Heart left ventricle (tissue), 16 donors: Measurements from ENCODE around the gene XPR1. TPM values are rescaled to one million over a fixed set of nuclear protein-coding genes. Genes with fewer than 3 reads are reported as not detected.
A peak's percentile ranks its signal among the peaks of the same experiment; 100 is the strongest.

ENCODE experiments used
- ATAC-seq, 4 donors: fragments of 200-7000 bp; cut with Tn5 transposase; one replicate each; pipeline ENCODE4 v1.9.1; 2020 to 2022; ENCODE audit warnings: moderate library complexity in 4 of 4, mild to moderate bottlenecking in 3 of 4, moderate number of reproducible peaks in 1 of 4
- DNase-seq, 5 donors: peaks; one replicate each; pipeline ENCODE4 v3.0.0-alpha.2; 2020
- H3K27ac ChIP-seq, 12 donors: fragments of 200-600 bp; sonication (generic) in 4 of 12; one replicate each; pipeline versions ENCODE4 v1.5.0 to v1.8.0; 2016 to 2022; ENCODE audit warnings: mild to moderate bottlenecking in 2 of 12
- H3K27me3 ChIP-seq, 9 donors: fragments of 200-600 bp; sonication (generic) in 2 of 9; one replicate each; pipeline versions ENCODE4 v1.5.1 to v1.8.0; 2016 to 2022; ENCODE audit warnings: mild to moderate bottlenecking in 3 of 9
- H3K36me3 ChIP-seq, 9 donors: fragments of 200-600 bp; sonication (generic) in 2 of 9; one replicate each; pipeline versions ENCODE4 v1.5.0 to v1.8.0; 2018 to 2022; ENCODE audit warnings: mild to moderate bottlenecking in 2 of 9
- H3K4me1 ChIP-seq, 12 donors: fragments of 200-600 bp; sonication (generic) in 4 of 12; one replicate each; pipeline versions ENCODE4 v1.5.0 to v1.8.0; 2016 to 2022; ENCODE audit warnings: mild to moderate bottlenecking in 3 of 12
- H3K4me3 ChIP-seq, 12 donors: fragments of 200-600 bp; sonication (generic) in 4 of 12; one replicate each; pipeline versions ENCODE4 v1.5.0 to v1.8.0; 2017 to 2022; ENCODE audit warnings: mild to moderate bottlenecking in 9 of 12, moderate library complexity in 4 of 12
- H3K9me3 ChIP-seq, 12 donors: fragments of 200-600 bp; sonication (generic) in 4 of 12; one replicate each; pipeline versions ENCODE4 v1.5.0 to v1.8.0; 2016 to 2022; ENCODE audit warnings: mild to moderate bottlenecking in 1 of 12
- POLR2A ChIP-seq, 2 donors: fragments of 450-650 bp; IDR thresholded peaks; one replicate each; pipeline ENCODE4 v1.6.1; 2017; ENCODE audit warnings: antibody characterized with exemption in 2 of 2, mild to moderate bottlenecking in 2 of 2, moderate library complexity in 2 of 2
- WGBS, 4 donors: extraction: QIAGEN DNeasy Blood & Tissue Kit in 2 of 4; methylation state at CpG; one replicate each; pipeline versions ENCODE4 v1.1.5 to v1.1.7; 2013 to 2018; 5-methylcytosine and 5-hydroxymethylcytosine counted together
- intact Hi-C, 10 donors: fragments of 100-400 bp; cut with DNase I; formaldehyde crosslinking; loops; one replicate each; pipeline versions ENCODE4 v1.11.1 to v1.14.2; 2022
- polyA plus RNA-seq, 2 donors: library from polyadenylated mRNA; stranded (reverse); fragments of 200-250 nt; gene quantifications; one replicate each; pipeline ENCODE4 v1.2.3, GENCODE V29; 2013
- total RNA-seq, 9 donors: library from RNA; depleted of rRNA in 2 of 9; stranded (reverse); fragments of >200 nt in 2 of 9; fragmentation: NEBNext Ultra II Directional in 3 of 9; extraction: Animal tissue kit (Norgen Biotek cat#: 25700) in 3 of 9; gene quantifications; one replicate each; pipeline versions ENCODE4 v1.1.0 to v1.2.4, GENCODE V29; 2016 to 2023
- TF ChIP-seq, protein P1 (sequence below), 12 donors: fragments of 200-600 bp; sonication (generic) in 4 of 12; IDR thresholded peaks; one replicate each; pipeline versions ENCODE4 v1.5.0 to v1.8.0; 2018 to 2022; ENCODE audit warnings: antibody characterized with exemption in 12 of 12, mild to moderate bottlenecking in 5 of 12
- donor health status: ischemic (EF 13 %, LVEDD 7.1; RV severe dilation, severe dysfunction).
- donor health status: healthy with polysubstance abuse.
- donor health status: DM: no; HTN: yes; CAD: no.
- donor health status: DM: no; HTN: no; CAD: no.
- donor health status: ischemic (EF 25% LVEDD 6.9; RV normal size, moderate dysfunction).
- donor health status: ischemic (EF 25% LVEDD 5.7; RV mildly dilated, moderate dysfunction).
- donor health status: healthy.
- donor health status: DM: yes; HTN: yes; CAD: no.
- donor health status: ischemic (EF 35%, LVEDD 5.7; RV mildly dilated, moderate dysfunction).
- donor health status: nonischemic (EF 11% LVEDD 7.7; RV severe dilation, severe dysfunction).
- donor health status: DM: yes; HTN: yes; CAD: no.
- donor health status: PGD.
- donor health status: ischemic (EF 29% LVEDD 5.4; RV normal size, mild dysfunction).
- donor health status: nonischemic (EF 23%, LVEDD 6.1; RV moderate dilation, normal function).

The XPR1 gene
- total and polyA plus RNA-seq, 11 donors, result 18.6 to 163 (median 59.8) TPM

DNA sequence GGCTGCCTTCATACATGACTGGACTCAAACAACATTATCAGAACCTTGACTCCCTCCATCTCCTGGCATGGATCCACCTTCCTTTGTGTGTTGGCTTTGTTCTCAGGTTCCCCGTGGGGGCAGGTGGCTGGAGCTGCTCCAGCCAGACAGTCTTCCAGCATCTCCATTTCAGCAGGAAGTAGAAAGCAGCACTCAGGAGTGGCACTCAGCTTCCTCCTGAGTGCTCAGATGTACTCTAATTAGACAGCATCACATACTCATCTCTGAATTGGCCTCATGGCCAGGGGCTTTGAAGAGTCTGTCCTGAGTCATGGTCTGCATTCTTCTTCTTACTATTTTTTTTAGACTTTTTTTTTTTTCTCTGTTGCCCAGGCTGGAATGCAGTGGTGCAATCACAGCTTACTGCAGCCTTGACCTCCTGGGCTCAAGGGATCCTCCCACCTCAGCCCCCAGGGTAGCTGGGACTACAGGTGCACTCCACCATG is 45.1 kb upstream of the XPR1 start:
- H3K4me1 ChIP-seq, result peaks cover 0 to 8% (median 0%) of the 10 kb centered on the region in 12 donors
- 8 to 20% (median 14%) methylated on average over 1 of the region's 1 CpG for WGBS, 4 donors
- H3K36me3 ChIP-seq, result no peaks in the 10 kb centered on the region
- no peak overlapping the region for H3K27ac ChIP-seq
- H3K27me3 ChIP-seq, result no peaks in the 10 kb centered on the region
- intact Hi-C loops, result no loop called here
- H3K4me3 ChIP-seq, result no peak overlapping the region
- DNase-seq (no peak), ATAC-seq (no peak)
- TF ChIP-seq, protein P1, sequence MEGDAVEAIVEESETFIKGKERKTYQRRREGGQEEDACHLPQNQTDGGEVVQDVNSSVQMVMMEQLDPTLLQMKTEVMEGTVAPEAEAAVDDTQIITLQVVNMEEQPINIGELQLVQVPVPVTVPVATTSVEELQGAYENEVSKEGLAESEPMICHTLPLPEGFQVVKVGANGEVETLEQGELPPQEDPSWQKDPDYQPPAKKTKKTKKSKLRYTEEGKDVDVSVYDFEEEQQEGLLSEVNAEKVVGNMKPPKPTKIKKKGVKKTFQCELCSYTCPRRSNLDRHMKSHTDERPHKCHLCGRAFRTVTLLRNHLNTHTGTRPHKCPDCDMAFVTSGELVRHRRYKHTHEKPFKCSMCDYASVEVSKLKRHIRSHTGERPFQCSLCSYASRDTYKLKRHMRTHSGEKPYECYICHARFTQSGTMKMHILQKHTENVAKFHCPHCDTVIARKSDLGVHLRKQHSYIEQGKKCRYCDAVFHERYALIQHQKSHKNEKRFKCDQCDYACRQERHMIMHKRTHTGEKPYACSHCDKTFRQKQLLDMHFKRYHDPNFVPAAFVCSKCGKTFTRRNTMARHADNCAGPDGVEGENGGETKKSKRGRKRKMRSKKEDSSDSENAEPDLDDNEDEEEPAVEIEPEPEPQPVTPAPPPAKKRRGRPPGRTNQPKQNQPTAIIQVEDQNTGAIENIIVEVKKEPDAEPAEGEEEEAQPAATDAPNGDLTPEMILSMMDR (IDR thresholded peaks at IDR 0.05), result no peak
- TF ChIP-seq POLR2A (IDR thresholded peaks at IDR 0.05), result no peak
- peaks cover 0 to 10% (median 3%) of the 10 kb centered on the region in 12 donors for H3K9me3 ChIP-seq

DNA sequence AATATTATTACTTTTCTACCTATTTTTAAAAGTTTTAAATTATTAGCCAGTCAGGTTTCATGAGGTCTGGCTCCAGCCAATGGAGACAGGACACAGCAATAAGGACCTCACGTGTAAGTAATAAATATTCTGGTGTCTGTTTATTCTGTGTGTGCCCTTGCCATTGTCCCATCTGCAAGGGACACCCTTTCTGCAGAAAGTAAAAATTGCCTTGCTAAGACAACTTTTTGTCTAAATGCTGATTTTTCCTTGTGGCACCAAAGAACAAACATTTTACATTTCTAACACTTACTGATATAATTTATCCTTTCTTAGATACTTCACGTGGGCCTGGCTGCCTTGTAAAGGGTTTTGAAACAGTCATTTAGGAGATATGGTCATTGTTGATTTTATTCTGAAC is 43.7 kb upstream of the XPR1 start:
- WGBS, 4 donors, result 82 to 90% (median 85%) methylated on average over 2 of the region's 2 CpGs
- H3K27ac ChIP-seq, result no peak overlapping the region
- peaks cover 0 to 10% (median 3%) of the 10 kb centered on the region in 12 donors for H3K9me3 ChIP-seq
- DNase-seq, result no peak
- H3K4me1 ChIP-seq, result peaks cover 0 to 10% (median 0%) of the 10 kb centered on the region in 12 donors
- H3K27me3 ChIP-seq, result no peaks in the 10 kb centered on the region
- H3K4me3 ChIP-seq, result no peak overlapping the region
- no peaks in the 10 kb centered on the region for H3K36me3 ChIP-seq
- no peak for TF ChIP-seq POLR2A (IDR thresholded peaks at IDR 0.05)
- TF ChIP-seq, protein P1 (IDR thresholded peaks at IDR 0.05), result no peak
- ATAC-seq, result no peak
- intact Hi-C loops, result no loop called here

DNA sequence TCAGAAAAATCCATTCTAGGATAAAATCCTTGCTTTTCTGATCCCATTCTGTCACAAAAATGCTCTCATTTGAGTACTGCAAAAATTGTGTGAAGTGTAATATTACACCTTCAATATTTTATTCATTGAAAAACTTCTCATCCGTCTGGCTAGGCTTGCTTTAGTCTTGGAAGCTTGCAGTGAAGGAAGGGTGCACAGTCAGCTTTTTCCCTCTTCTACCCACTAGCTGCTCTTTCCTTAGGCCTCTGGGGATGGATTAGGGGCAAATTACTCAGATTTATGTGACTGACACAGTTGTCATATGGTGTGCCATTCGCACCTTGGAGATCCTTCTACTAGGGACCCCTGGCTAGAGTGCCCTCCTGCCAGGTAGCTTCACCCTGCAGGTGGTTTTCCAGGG is 40.9 kb upstream of the XPR1 start:
- ATAC-seq (no peak), DNase-seq (no peak)
- peaks cover 0 to 24% (median 0%) of the 10 kb centered on the region in 12 donors for H3K4me1 ChIP-seq
- H3K36me3 ChIP-seq, result no peaks in the 10 kb centered on the region
- no peak overlapping the region for H3K27ac ChIP-seq
- H3K4me3 ChIP-seq, result no peak overlapping the region
- H3K27me3 ChIP-seq, result no peaks in the 10 kb centered on the region
- no peak for TF ChIP-seq POLR2A (IDR thresholded peaks at IDR 0.05)
- TF ChIP-seq, protein P1 (IDR thresholded peaks at IDR 0.05), result no peak
- intact Hi-C loops, result loop anchor here in 1 of 10 donors (5.0 kb wide), 1 partner anchor 49 kb away; no protein-coding TSS in a partner anchor
- peaks cover 0 to 10% (median 3%) of the 10 kb centered on the region in 12 donors for H3K9me3 ChIP-seq
- WGBS, 4 donors, result 83 to 94% (median 91%) methylated on average over 2 of the region's 2 CpGs

DNA sequence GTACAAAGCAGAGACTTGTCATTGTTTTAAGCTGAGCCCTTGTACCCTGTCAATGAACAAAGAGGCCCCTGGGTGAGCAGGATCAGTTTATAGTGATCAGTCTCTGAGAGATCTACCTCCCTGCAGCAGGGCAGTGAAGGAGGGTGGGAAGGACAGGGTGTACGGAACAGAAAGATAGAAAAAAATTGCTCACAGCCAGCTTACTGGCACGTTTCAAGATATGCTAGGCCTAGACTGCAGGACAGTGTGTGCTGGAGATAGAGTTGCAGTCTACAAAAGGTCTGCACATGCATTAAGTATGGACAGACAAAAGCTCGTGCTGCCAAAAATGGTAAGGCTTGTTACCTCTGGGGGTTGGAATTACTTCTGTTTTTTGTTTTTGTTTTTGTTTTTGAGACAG is 38.4 kb upstream of the XPR1 start:
- Histone ChIP-seq H3K4me1 (peaks cover 0 to 19% (median 0%) of the 10 kb centered on the region in 12 donors), H3K27ac (peak overlapping the region; percentile 1 to 76 (median 43)), H3K9me3 (peaks cover 0 to 5% (median under 1%) of the 10 kb centered on the region in 12 donors), H3K36me3 (no peaks in the 10 kb centered on the region), H3K27me3 (no peaks in the 10 kb centered on the region), H3K4me3 (no peak overlapping the region)
- ATAC-seq (peak; percentile 94 to 97 (median 96)), DNase-seq (peak in 2 of 5 donors; percentile 23 to 52)
- WGBS, 4 donors, result 46 to 60% (median 52%) methylated on average over 3 of the region's 3 CpGs
- intact Hi-C loops, result loop anchor here in 1 of 10 donors (1.0 to 5.0 kb wide), 2 partner anchors 38 to 51 kb away; no protein-coding TSS in a partner anchor
- no peak for TF ChIP-seq POLR2A (IDR thresholded peaks at IDR 0.05)
- TF ChIP-seq, protein P1 (IDR thresholded peaks at IDR 0.05), result no peak
